Activated naive CD8-positive, alpha-beta T cell treated with anti-CD3 and anti-CD28 coated beads, Interleukin-2, amount 50 U/mL, for 24 hours (primary cell): ENCODE measurements around the gene NOL4L.

Source experiments
- ATAC-seq: fragments of 150-1000 bp; cut with Tn5 transposase; one replicate; pipeline ENCODE4 v1.10.0; 2021
- DNase-seq: peaks from one replicate; pipeline ENCODE4 v3.0.0; 2021
- H3K27ac Mint-ChIP-seq: one replicate; pipeline ENCODE4 v1.8.0; 2021; ENCODE audit warnings: mild to moderate bottlenecking, mixed read lengths
- H3K27me3 Mint-ChIP-seq: one replicate; pipeline ENCODE4 v1.8.0; 2021; ENCODE audit warnings: mixed read lengths
- H3K36me3 Mint-ChIP-seq: one replicate; pipeline ENCODE4 v1.8.0; 2021; ENCODE audit warnings: low read depth, mixed read lengths
- H3K4me1 Mint-ChIP-seq: one replicate; pipeline ENCODE4 v1.8.0; 2021; ENCODE audit warnings: mixed read lengths
- H3K4me3 Mint-ChIP-seq: one replicate; pipeline ENCODE4 v1.8.0; 2021; ENCODE audit warnings: mild to moderate bottlenecking, moderate library complexity, mixed read lengths
- H3K9me3 Mint-ChIP-seq: one replicate; pipeline ENCODE4 v1.8.0; 2021; ENCODE audit warnings: mixed read lengths

NOL4L gene

GRCh38 chr20:32449890-32450401 is 135.2 kb downstream of the NOL4L start:
- no peaks in the 10 kb centered on the region for H3K9me3 Mint-ChIP-seq
- DNase-seq = no peak
- H3K27ac Mint-ChIP-seq = peak overlapping the region; percentile 53
- H3K4me3 Mint-ChIP-seq = no peak overlapping the region
- ATAC-seq = no peak
- H3K36me3 Mint-ChIP-seq = peaks cover 12% of the 10 kb centered on the region
- H3K27me3 Mint-ChIP-seq = no peaks in the 10 kb centered on the region
- H3K4me1 Mint-ChIP-seq = peaks cover 13% of the 10 kb centered on the region

- H3K36me3 Mint-ChIP-seq = peaks cover 14% of the 10 kb centered on the region
- ATAC-seq (no peak), DNase-seq (no peak)
- peak overlapping the region; percentile 36 for H3K27ac Mint-ChIP-seq
- no peaks in the 10 kb centered on the region for H3K9me3 Mint-ChIP-seq
- H3K4me1 Mint-ChIP-seq = peaks cover 17% of the 10 kb centered on the region
- H3K27me3 Mint-ChIP-seq = no peaks in the 10 kb centered on the region
- H3K4me3 Mint-ChIP-seq = no peak overlapping the region
Observed at GRCh38 chr20:32449057-32449889, 135.9 kb downstream of the NOL4L start.

- H3K27ac Mint-ChIP-seq = no peak overlapping the region
- peaks cover 23% of the 10 kb centered on the region for H3K4me1 Mint-ChIP-seq
- H3K4me3 Mint-ChIP-seq = no peak overlapping the region
- H3K36me3 Mint-ChIP-seq = peaks cover 14% of the 10 kb centered on the region
- no peaks in the 10 kb centered on the region for H3K9me3 Mint-ChIP-seq
- H3K27me3 Mint-ChIP-seq = no peaks in the 10 kb centered on the region
- ATAC-seq (no peak), DNase-seq (no peak)
Observed at GRCh38 chr20:32448306-32449056, 136.7 kb downstream of the NOL4L start.

- DNase-seq (no peak), ATAC-seq (no peak)
- no peaks in the 10 kb centered on the region for H3K27me3 Mint-ChIP-seq
- no peaks in the 10 kb centered on the region for H3K9me3 Mint-ChIP-seq
- H3K4me3 Mint-ChIP-seq = no peak overlapping the region
- no peak overlapping the region for H3K27ac Mint-ChIP-seq
- H3K36me3 Mint-ChIP-seq = peaks cover 13% of the 10 kb centered on the region
- peaks cover 30% of the 10 kb centered on the region for H3K4me1 Mint-ChIP-seq
Observed at GRCh38 chr20:32447136-32448027, 137.8 kb downstream of the NOL4L start.

GRCh38 chr20:32446301-32447100 is 138.6 kb downstream of the NOL4L start:
- Mint-ChIP-seq H3K36me3 (peaks cover 13% of the 10 kb centered on the region), H3K9me3 (no peaks in the 10 kb centered on the region), H3K4me1 (peaks cover 31% of the 10 kb centered on the region)

GRCh38 chr20:32445539-32446273 is 139.4 kb downstream of the NOL4L start:
- ATAC-seq = peak; percentile 56
- peak overlapping the region; percentile 72 for H3K27ac Mint-ChIP-seq
- DNase-seq = no peak
- H3K4me3 Mint-ChIP-seq = no peak overlapping the region
- peaks cover 33% of the 10 kb centered on the region for H3K4me1 Mint-ChIP-seq
- peaks cover 13% of the 10 kb centered on the region for H3K36me3 Mint-ChIP-seq
- H3K27me3 Mint-ChIP-seq = no peaks in the 10 kb centered on the region
- no peaks in the 10 kb centered on the region for H3K9me3 Mint-ChIP-seq

More at GRCh38 chr20:32446301-32447100, 138.6 kb downstream of the NOL4L start:
- Mint-ChIP-seq H3K27me3 (no peaks in the 10 kb centered on the region), H3K27ac (no peak overlapping the region), H3K4me3 (no peak overlapping the region)
- DNase-seq (no peak), ATAC-seq (no peak)

- H3K4me1 Mint-ChIP-seq = peaks cover 39% of the 10 kb centered on the region
- no peaks in the 10 kb centered on the region for H3K27me3 Mint-ChIP-seq
- ATAC-seq = no peak
- H3K36me3 Mint-ChIP-seq = peaks cover 16% of the 10 kb centered on the region
- no peaks in the 10 kb centered on the region for H3K9me3 Mint-ChIP-seq
- no peak overlapping the region for H3K4me3 Mint-ChIP-seq
- H3K27ac Mint-ChIP-seq = peak overlapping the region; percentile 72
- DNase-seq = no peak
Observed at GRCh38 chr20:32444474-32445220, 140.5 kb downstream of the NOL4L start.

- ATAC-seq (no peak), DNase-seq (no peak)
- Mint-ChIP-seq H3K27me3 (no peaks in the 10 kb centered on the region), H3K4me1 (peaks cover 50% of the 10 kb centered on the region), H3K36me3 (peaks cover 27% of the 10 kb centered on the region), H3K27ac (peak overlapping the region; percentile 5), H3K4me3 (no peak overlapping the region), H3K9me3 (no peaks in the 10 kb centered on the region)
Observed at GRCh38 chr20:32443386-32443974, 141.7 kb downstream of the NOL4L start.

- ATAC-seq (no peak), DNase-seq (no peak)
- peak overlapping the region; percentile 9 for H3K27ac Mint-ChIP-seq
- no peaks in the 10 kb centered on the region for H3K9me3 Mint-ChIP-seq
- peaks cover 56% of the 10 kb centered on the region for H3K4me1 Mint-ChIP-seq
- no peaks in the 10 kb centered on the region for H3K27me3 Mint-ChIP-seq
- H3K4me3 Mint-ChIP-seq = no peak overlapping the region
- H3K36me3 Mint-ChIP-seq = peaks cover 30% of the 10 kb centered on the region
Observed at GRCh38 chr20:32442630-32443373, 142.3 kb downstream of the NOL4L start.

GRCh38 chr20:32441638-32442037 is 143.5 kb downstream of the NOL4L start:
- Mint-ChIP-seq H3K4me3 (no peak overlapping the region), H3K9me3 (no peaks in the 10 kb centered on the region), H3K4me1 (peaks cover 59% of the 10 kb centered on the region), H3K27ac (no peak overlapping the region), H3K27me3 (no peaks in the 10 kb centered on the region), H3K36me3 (peaks cover 34% of the 10 kb centered on the region)
- ATAC-seq = no peak
- DNase-seq = no peak

GRCh38 chr20:32440758-32441078 is 144.4 kb downstream of the NOL4L start:
- H3K27ac Mint-ChIP-seq = no peak overlapping the region
- H3K27me3 Mint-ChIP-seq = no peaks in the 10 kb centered on the region

More at GRCh38 chr20:32440758-32441078, 144.4 kb downstream of the NOL4L start:
- Mint-ChIP-seq H3K36me3 (peaks cover 43% of the 10 kb centered on the region), H3K9me3 (no peaks in the 10 kb centered on the region), H3K4me1 (peaks cover 54% of the 10 kb centered on the region), H3K4me3 (no peak overlapping the region)
- DNase-seq = no peak
- no peak for ATAC-seq
